ENCODE data around the gene GPC6.

Gene GPC6

DNA sequence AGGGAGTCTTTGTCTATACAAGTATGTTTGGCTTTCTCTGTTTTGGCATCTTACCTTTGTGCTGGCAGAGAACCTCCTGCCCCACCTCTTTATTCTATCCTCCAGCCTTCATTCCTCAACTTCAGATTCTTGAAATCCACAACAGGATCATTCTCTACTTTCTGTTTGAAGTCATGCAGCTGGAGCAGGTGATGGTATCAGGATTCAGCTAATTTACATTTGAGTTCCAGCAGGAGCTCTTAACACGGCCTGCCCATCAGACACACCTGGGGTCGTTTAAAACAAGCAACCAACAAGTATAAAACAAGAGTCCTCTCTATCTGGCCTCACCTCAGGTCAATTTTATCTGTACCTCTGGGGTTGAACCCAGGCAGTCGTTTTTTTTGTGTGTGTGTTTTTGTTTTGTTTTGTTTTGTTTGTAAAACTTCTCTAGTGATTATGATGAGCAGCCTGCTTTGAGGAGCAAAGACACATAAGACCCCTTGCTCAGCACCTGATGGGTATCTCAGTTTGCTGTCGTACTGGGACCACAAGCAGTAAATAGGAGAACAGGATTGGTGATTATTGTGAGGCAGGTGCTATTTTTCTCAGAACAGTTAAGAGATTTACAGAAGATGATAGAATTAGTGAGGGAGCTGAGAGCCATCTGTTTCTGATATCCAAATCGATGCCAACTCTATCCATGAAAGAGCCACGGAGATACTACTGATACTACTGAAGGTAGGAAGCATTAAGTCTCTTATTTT lies 78.4 kb downstream of the GPC6 start:
- H3K27ac ChIP-seq (replicated peaks; ENCODE audit: low read length), result no peak overlapping the region
- no peak overlapping the region for H3K14ac ChIP-seq (ENCODE audit: low read length)
- no peak overlapping the region for H3K4me3 ChIP-seq (ENCODE audit: low read length in 2 of 2)
- H3K36me3 ChIP-seq (replicated peaks in 1 of 2; ENCODE audit: control insufficient read depth in 2 of 2, insufficient read depth in 2 of 2, low read length in 2 of 2), result no peaks in the 10 kb centered on the region
- no peak overlapping the region for H3K23ac ChIP-seq (ENCODE audit: low read depth, low read length, poor library complexity)
- no peak overlapping the region for H4K91ac ChIP-seq (ENCODE audit: low read depth, low read length, poor library complexity)
- no peaks in the 10 kb centered on the region for H3K79me1 ChIP-seq (ENCODE audit: low read depth, low read length)
- no CpG with 5 or more reads among the region's 6 CpGs for WGBS, 2 donors (ENCODE audit: extremely low coverage in 2 of 2, insufficient read length in 2 of 2, insufficient replicate concordance in 1 of 2)
- H2BK5ac ChIP-seq (ENCODE audit: low read length), result no peak overlapping the region
- H2BK15ac ChIP-seq (ENCODE audit: low read length), result no peak overlapping the region
- no peak overlapping the region for H3K9ac ChIP-seq (ENCODE audit: low read depth, low read length, poor library complexity)
- H3K4me2 ChIP-seq (ENCODE audit: insufficient read depth, low read length, poor library complexity, severe bottlenecking), result no peak overlapping the region
- no peak for DNase-seq (ENCODE audit: low spot score)
- no peak overlapping the region for H2BK12ac ChIP-seq (ENCODE audit: low read length)
- H2AK5ac ChIP-seq (ENCODE audit: low read depth, low read length), result no peak overlapping the region
- H3K18ac ChIP-seq (ENCODE audit: low read length), result no peak overlapping the region
- no peaks in the 10 kb centered on the region for H3K9me3 ChIP-seq (replicated peaks in 1 of 2; ENCODE audit: control insufficient read depth in 2 of 2, insufficient read depth in 1 of 2, low read depth in 1 of 2, low read length in 2 of 2)
- H4K8ac ChIP-seq (ENCODE audit: low read depth, low read length), result no peak overlapping the region
- H2BK120ac ChIP-seq (ENCODE audit: low read depth, low read length), result no peak overlapping the region
- H3K4ac ChIP-seq (ENCODE audit: low read length), result no peak overlapping the region
- H3K4me1 ChIP-seq (ENCODE audit: control insufficient read depth in 2 of 2, insufficient read depth in 1 of 2, low read depth in 1 of 2, low read length in 2 of 2), result peaks cover 3% of the 10 kb centered on the region in 2 donors
- H3K27me3 ChIP-seq (ENCODE audit: control insufficient read depth in 3 of 3, insufficient read depth in 3 of 3, low read depth in 1 of 3, low read length in 3 of 3), result peaks cover 0 to 15% (median 0%) of the 10 kb centered on the region in 3 experiments
- no peak overlapping the region for H2AFZ ChIP-seq (ENCODE audit: low read length)

DNA sequence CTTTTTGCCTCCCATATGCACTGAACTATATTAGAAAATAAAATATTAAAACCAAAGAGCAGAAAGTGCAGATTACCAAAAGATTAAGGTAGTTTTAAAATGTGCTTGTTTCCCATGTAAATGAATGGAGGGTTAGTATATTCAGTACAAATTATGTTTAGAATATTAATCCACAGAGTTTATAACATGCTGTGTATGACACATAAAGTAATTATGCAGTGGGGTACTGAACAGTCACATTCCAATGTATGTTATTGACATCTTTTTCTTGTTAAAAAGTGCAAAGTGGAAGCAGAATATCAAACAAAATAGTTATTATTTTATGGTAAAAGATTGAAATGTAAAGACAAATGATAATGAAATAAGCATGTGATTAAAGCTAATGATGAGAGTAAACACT lies 79.3 kb downstream of the GPC6 start:
- H3K9ac ChIP-seq (ENCODE audit: low read depth, low read length, poor library complexity), result no peak overlapping the region
- H2BK120ac ChIP-seq (ENCODE audit: low read depth, low read length), result no peak overlapping the region
- H3K9me3 ChIP-seq (replicated peaks in 1 of 2; ENCODE audit: control insufficient read depth in 2 of 2, insufficient read depth in 1 of 2, low read depth in 1 of 2, low read length in 2 of 2), result no peaks in the 10 kb centered on the region
- no peak overlapping the region for H3K27ac ChIP-seq (replicated peaks; ENCODE audit: low read length)
- H4K91ac ChIP-seq (ENCODE audit: low read depth, low read length, poor library complexity), result no peak overlapping the region
- H3K27me3 ChIP-seq (ENCODE audit: control insufficient read depth in 3 of 3, insufficient read depth in 3 of 3, low read depth in 1 of 3, low read length in 3 of 3), result peaks cover 0 to 13% (median 0%) of the 10 kb centered on the region in 3 experiments
- peaks cover 6% of the 10 kb centered on the region in 2 donors for H3K4me1 ChIP-seq (ENCODE audit: control insufficient read depth in 2 of 2, insufficient read depth in 1 of 2, low read depth in 1 of 2, low read length in 2 of 2)
- no peak overlapping the region for H4K8ac ChIP-seq (ENCODE audit: low read depth, low read length)
- H3K14ac ChIP-seq (ENCODE audit: low read length), result no peak overlapping the region
- no peak overlapping the region for H2AK5ac ChIP-seq (ENCODE audit: low read depth, low read length)
- no peak overlapping the region for H2BK15ac ChIP-seq (ENCODE audit: low read length)
- H3K4me2 ChIP-seq (ENCODE audit: insufficient read depth, low read length, poor library complexity, severe bottlenecking), result no peak overlapping the region
- no peak overlapping the region for H3K4me3 ChIP-seq (ENCODE audit: low read length in 2 of 2)
- H2BK12ac ChIP-seq (ENCODE audit: low read length), result no peak overlapping the region
- no peak overlapping the region for H3K23ac ChIP-seq (ENCODE audit: low read depth, low read length, poor library complexity)
- no peak overlapping the region for H2AFZ ChIP-seq (ENCODE audit: low read length)
- no peak overlapping the region for H3K18ac ChIP-seq (ENCODE audit: low read length)
- no peak overlapping the region for H3K4ac ChIP-seq (ENCODE audit: low read length)
- DNase-seq (ENCODE audit: low spot score), result no peak
- H3K36me3 ChIP-seq (replicated peaks in 1 of 2; ENCODE audit: control insufficient read depth in 2 of 2, insufficient read depth in 2 of 2, low read length in 2 of 2), result no peaks in the 10 kb centered on the region
- no peaks in the 10 kb centered on the region for H3K79me1 ChIP-seq (ENCODE audit: low read depth, low read length)
- H2BK5ac ChIP-seq (ENCODE audit: low read length), result no peak overlapping the region

DNA sequence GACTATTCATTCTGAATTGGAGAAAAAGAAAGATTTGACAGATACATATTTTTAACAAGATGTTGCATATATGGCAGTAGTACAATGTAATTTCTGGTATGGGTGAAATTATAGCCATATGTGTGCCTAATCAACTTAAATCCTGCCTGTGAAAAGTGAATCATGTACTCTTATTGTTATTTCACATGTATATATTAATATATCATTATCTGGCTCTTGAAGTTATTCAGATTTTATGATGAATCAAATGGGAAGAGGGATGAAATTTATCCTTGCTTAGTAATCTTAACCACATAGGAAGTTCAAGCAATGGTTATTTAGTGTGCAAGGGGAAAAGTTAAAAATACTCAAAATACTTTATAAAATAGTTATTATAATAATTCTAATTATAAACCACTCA lies 80.5 kb downstream of the GPC6 start:
- H3K27ac ChIP-seq (replicated peaks; ENCODE audit: low read length), result no peak overlapping the region
- H4K8ac ChIP-seq (ENCODE audit: low read depth, low read length), result no peak overlapping the region
- no peak overlapping the region for H3K23ac ChIP-seq (ENCODE audit: low read depth, low read length, poor library complexity)
- no peak overlapping the region for H2AFZ ChIP-seq (ENCODE audit: low read length)
- no peak overlapping the region for H2BK5ac ChIP-seq (ENCODE audit: low read length)
- H2AK5ac ChIP-seq (ENCODE audit: low read depth, low read length), result no peak overlapping the region
- H3K18ac ChIP-seq (ENCODE audit: low read length), result no peak overlapping the region
- H3K27me3 ChIP-seq (ENCODE audit: control insufficient read depth in 3 of 3, insufficient read depth in 3 of 3, low read depth in 1 of 3, low read length in 3 of 3), result peaks cover 0 to 8% (median 0%) of the 10 kb centered on the region in 3 experiments
- H3K79me1 ChIP-seq (ENCODE audit: low read depth, low read length), result no peaks in the 10 kb centered on the region
- H2BK15ac ChIP-seq (ENCODE audit: low read length), result no peak overlapping the region
- H3K4me1 ChIP-seq (ENCODE audit: control insufficient read depth in 2 of 2, insufficient read depth in 1 of 2, low read depth in 1 of 2, low read length in 2 of 2), result peaks cover 6 to 7% of the 10 kb centered on the region in 2 donors
- no peak overlapping the region for H4K91ac ChIP-seq (ENCODE audit: low read depth, low read length, poor library complexity)
- H3K4me2 ChIP-seq (ENCODE audit: insufficient read depth, low read length, poor library complexity, severe bottlenecking), result no peak overlapping the region
- H2BK120ac ChIP-seq (ENCODE audit: low read depth, low read length), result no peak overlapping the region
- no peak overlapping the region for H3K4me3 ChIP-seq (ENCODE audit: low read length in 2 of 2)
- H3K14ac ChIP-seq (ENCODE audit: low read length), result no peak overlapping the region
- no peak overlapping the region for H3K4ac ChIP-seq (ENCODE audit: low read length)
- H2BK12ac ChIP-seq (ENCODE audit: low read length), result no peak overlapping the region
- H3K36me3 ChIP-seq (replicated peaks in 1 of 2; ENCODE audit: control insufficient read depth in 2 of 2, insufficient read depth in 2 of 2, low read length in 2 of 2), result no peaks in the 10 kb centered on the region
- no peaks in the 10 kb centered on the region for H3K9me3 ChIP-seq (replicated peaks in 1 of 2; ENCODE audit: control insufficient read depth in 2 of 2, insufficient read depth in 1 of 2, low read depth in 1 of 2, low read length in 2 of 2)
- H3K9ac ChIP-seq (ENCODE audit: low read depth, low read length, poor library complexity), result no peak overlapping the region
- DNase-seq (ENCODE audit: low spot score), result no peak

DNA sequence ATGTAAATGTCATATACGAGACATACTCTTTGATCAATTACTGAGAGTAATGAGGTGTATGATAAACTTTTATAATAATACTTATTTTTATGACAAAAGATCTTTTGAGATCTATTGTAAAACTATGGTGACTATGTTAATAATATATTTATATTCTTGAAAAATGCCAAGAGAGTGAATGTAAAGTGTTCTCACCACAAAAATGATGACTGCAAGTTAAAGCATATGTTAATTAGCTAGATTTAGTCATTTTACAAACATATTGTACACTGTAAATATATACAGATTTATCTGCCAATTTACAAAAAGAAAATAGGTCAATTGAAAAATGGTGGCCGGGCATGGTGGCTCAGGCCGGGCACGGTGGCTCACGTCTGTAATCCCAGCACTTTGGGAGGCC lies 81.0 kb downstream of the GPC6 start:
- no peak overlapping the region for H2BK120ac ChIP-seq (ENCODE audit: low read depth, low read length)
- no peaks in the 10 kb centered on the region for H3K36me3 ChIP-seq (replicated peaks in 1 of 2; ENCODE audit: control insufficient read depth in 2 of 2, insufficient read depth in 2 of 2, low read length in 2 of 2)
- no peaks in the 10 kb centered on the region for H3K79me1 ChIP-seq (ENCODE audit: low read depth, low read length)
- H3K9me3 ChIP-seq (replicated peaks in 1 of 2; ENCODE audit: control insufficient read depth in 2 of 2, insufficient read depth in 1 of 2, low read depth in 1 of 2, low read length in 2 of 2), result no peaks in the 10 kb centered on the region
- peaks cover 0 to 5% (median 0%) of the 10 kb centered on the region in 3 experiments for H3K27me3 ChIP-seq (ENCODE audit: control insufficient read depth in 3 of 3, insufficient read depth in 3 of 3, low read depth in 1 of 3, low read length in 3 of 3)
- H4K8ac ChIP-seq (ENCODE audit: low read depth, low read length), result no peak overlapping the region
- no peak overlapping the region for H2BK12ac ChIP-seq (ENCODE audit: low read length)
- no peak overlapping the region for H3K27ac ChIP-seq (replicated peaks; ENCODE audit: low read length)
- no peak overlapping the region for H3K4me3 ChIP-seq (ENCODE audit: low read length in 2 of 2)
- no peak overlapping the region for H3K9ac ChIP-seq (ENCODE audit: low read depth, low read length, poor library complexity)
- no peak overlapping the region for H2AK5ac ChIP-seq (ENCODE audit: low read depth, low read length)
- no CpG with 5 or more reads among the region's 5 CpGs for WGBS, 2 donors (ENCODE audit: extremely low coverage in 2 of 2, insufficient read length in 2 of 2, insufficient replicate concordance in 1 of 2)
- H2AFZ ChIP-seq (ENCODE audit: low read length), result no peak overlapping the region
- H2BK15ac ChIP-seq (ENCODE audit: low read length), result no peak overlapping the region
- no peak overlapping the region for H2BK5ac ChIP-seq (ENCODE audit: low read length)
- H3K14ac ChIP-seq (ENCODE audit: low read length), result no peak overlapping the region
- H3K4me1 ChIP-seq (ENCODE audit: control insufficient read depth in 2 of 2, insufficient read depth in 1 of 2, low read depth in 1 of 2, low read length in 2 of 2), result peaks cover 6 to 7% of the 10 kb centered on the region in 2 donors
- H3K23ac ChIP-seq (ENCODE audit: low read depth, low read length, poor library complexity), result no peak overlapping the region
- H3K4me2 ChIP-seq (ENCODE audit: insufficient read depth, low read length, poor library complexity, severe bottlenecking), result no peak overlapping the region
- no peak overlapping the region for H3K18ac ChIP-seq (ENCODE audit: low read length)
- no peak overlapping the region for H4K91ac ChIP-seq (ENCODE audit: low read depth, low read length, poor library complexity)
- no peak overlapping the region for H3K4ac ChIP-seq (ENCODE audit: low read length)
- DNase-seq (ENCODE audit: low spot score), result no peak

Measured in neuronal stem cell (in vitro differentiated cells).